Measurements from ENCODE around the gene THSD7B.

GRCh38 chr2:136863468-136863867 lies 98.1 kb downstream of the THSD7B start:
- TF ChIP-seq CTCF (conservative IDR thresholded peaks at IDR 0.05 in 1 of 2, IDR thresholded peaks at IDR 0.05 in 1 of 2; ENCODE audit: extremely low read depth in 1 of 2, insufficient read depth in 1 of 2, low read depth in 1 of 2, low read length in 2 of 2) (no peak), EZH2 (IDR thresholded peaks at IDR 0.05; ENCODE audit: borderline replicate concordance, low read length) (no peak)

Measured in mammary epithelial cell (primary cell).